ENCODE data around the gene SLC50A1. TPM values are rescaled to one million over a fixed set of nuclear protein-coding genes. Genes with fewer than 3 reads are reported as not detected.
A peak's percentile ranks its signal among the peaks of the same experiment; 100 is the strongest.

SLC50A1 gene
- total and polyA plus RNA-seq, 9 of the 15 experiments (the other 6 are each of a cell fraction or from before 2014, with no cell fraction given): 46.5 to 132 (median 91.9) TPM

DNA sequence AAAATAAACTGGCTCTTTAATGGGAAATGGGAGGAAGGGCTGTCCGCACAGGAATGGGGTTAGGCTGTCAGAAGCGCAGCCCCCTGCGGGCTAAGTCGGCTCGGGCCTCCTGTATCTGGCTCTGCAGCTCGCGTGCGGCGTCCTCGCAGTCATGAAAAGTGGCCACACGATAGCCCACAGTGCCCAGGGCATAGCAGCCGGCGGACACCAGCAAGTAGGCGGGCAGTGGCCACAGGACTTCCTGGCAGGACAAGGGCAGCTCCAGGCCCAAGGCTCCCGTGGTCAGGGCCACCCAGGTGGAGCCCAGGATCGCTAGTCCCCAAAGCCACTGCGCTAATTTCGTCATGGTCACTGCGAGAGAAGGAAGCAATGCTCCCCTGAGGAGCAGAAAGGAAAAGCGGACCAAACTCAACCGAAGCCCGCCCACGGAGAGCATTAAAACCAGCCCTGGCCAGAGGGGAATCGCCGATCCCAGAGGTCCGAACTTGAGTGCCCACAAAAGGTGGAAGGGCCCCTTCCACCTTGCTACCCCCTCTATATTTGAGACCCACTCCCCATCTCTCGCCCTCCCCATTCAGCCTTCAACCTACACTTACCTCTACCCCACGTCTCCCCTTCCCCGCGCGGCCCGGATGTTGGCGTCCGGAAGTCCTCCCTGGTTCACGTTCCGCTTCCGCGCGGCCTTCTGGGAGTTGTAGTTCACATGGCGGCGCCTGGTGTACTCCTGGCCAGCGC, 4.4 kb downstream of the SLC50A1 start, which contains the start of gene DPM3 (continued):
- TF ChIP-seq HLTF (IDR thresholded peaks at IDR 0.05) (no peak), ETV1 (tag; conservative IDR thresholded peaks at IDR 0.05; ENCODE audit: low read depth) (peak; percentile 56), YY1 (IDR thresholded peaks at IDR 0.05; ENCODE audit: borderline replicate concordance in 1 of 3, control insufficient read depth in 1 of 3, extremely low read depth in 1 of 3, insufficient read depth in 3 of 3, insufficient read length in 1 of 3, insufficient replicate concordance in 2 of 3, low read depth in 1 of 3, low read length in 2 of 3) (peak in 2 of 3 experiments; percentile 51 to 60), SP1 (CRISPR knock-in tag; IDR thresholded peaks at IDR 0.05) (peak; percentile 68), TBL1XR1 (IDR thresholded peaks at IDR 0.05; ENCODE audit: low read length in 2 of 2) (no peak), RBM25 (IDR thresholded peaks at IDR 0.05; ENCODE audit: low read depth, low read length, severe bottlenecking) (no peak), RHOXF2B (CRISPR knock-in tag; conservative IDR thresholded peaks at IDR 0.05) (no peak), EZH2 (IDR thresholded peaks at IDR 0.05; ENCODE audit: borderline replicate concordance, low read depth, low read length) (no peak), PHF8 (IDR thresholded peaks at IDR 0.05; ENCODE audit: borderline replicate concordance, low read length) (peak; percentile 81; the same call in 1 of the 2 replicates), HNRNPK (IDR thresholded peaks at IDR 0.05; ENCODE audit: low read depth, low read length, poor library complexity, severe bottlenecking) (no peak), TCFL5 (CRISPR knock-in tag; conservative IDR thresholded peaks at IDR 0.05) (no peak), ZKSCAN8 (CRISPR knock-in tag; IDR thresholded peaks at IDR 0.05) (no peak), ZBED1 (IDR thresholded peaks at IDR 0.05) (no peak), CAMTA2 (CRISPR knock-in tag; conservative IDR thresholded peaks at IDR 0.05) (no peak), THRAP3 (IDR thresholded peaks at IDR 0.05; ENCODE audit: borderline replicate concordance) (peak; percentile 66; the same call in 1 of the 2 replicates), RCOR1 (IDR thresholded peaks at IDR 0.05; ENCODE audit: borderline replicate concordance in 1 of 2, low read depth in 2 of 2, low read length in 2 of 2) (peak in 1 of 2 experiments; percentile 18; a peak in 1 of 4 replicates), ZNF134 (CRISPR knock-in tag; conservative IDR thresholded peaks at IDR 0.05) (0 out of 2 replicates have a peak, but pooled peaks have one; percentile 28)
- TF ChIP-seq, protein P1, sequence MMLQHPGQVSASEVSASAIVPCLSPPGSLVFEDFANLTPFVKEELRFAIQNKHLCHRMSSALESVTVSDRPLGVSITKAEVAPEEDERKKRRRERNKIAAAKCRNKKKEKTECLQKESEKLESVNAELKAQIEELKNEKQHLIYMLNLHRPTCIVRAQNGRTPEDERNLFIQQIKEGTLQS (IDR thresholded peaks at IDR 0.05): peak; percentile 60
- TF ChIP-seq, protein P1 (CRISPR knock-in tag; conservative IDR thresholded peaks at IDR 0.05): no peak
- TF ChIP-seq, protein P2, sequence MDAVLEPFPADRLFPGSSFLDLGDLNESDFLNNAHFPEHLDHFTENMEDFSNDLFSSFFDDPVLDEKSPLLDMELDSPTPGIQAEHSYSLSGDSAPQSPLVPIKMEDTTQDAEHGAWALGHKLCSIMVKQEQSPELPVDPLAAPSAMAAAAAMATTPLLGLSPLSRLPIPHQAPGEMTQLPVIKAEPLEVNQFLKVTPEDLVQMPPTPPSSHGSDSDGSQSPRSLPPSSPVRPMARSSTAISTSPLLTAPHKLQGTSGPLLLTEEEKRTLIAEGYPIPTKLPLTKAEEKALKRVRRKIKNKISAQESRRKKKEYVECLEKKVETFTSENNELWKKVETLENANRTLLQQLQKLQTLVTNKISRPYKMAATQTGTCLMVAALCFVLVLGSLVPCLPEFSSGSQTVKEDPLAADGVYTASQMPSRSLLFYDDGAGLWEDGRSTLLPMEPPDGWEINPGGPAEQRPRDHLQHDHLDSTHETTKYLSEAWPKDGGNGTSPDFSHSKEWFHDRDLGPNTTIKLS (IDR thresholded peaks at IDR 0.05; ENCODE audit: borderline replicate concordance, low read depth): peak; percentile 89
- TF ChIP-seq, protein P3, sequence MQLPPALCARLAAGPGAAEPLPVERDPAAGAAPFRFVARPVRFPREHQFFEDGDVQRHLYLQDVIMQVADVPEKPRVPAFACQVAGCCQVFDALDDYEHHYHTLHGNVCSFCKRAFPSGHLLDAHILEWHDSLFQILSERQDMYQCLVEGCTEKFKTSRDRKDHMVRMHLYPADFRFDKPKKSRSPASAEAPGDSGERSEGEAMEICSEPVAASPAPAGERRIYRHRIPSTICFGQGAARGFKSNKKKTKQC (CRISPR knock-in tag; IDR thresholded peaks at IDR 0.05): peak; percentile 73; the same call in 1 of the 2 replicates

All from K562 (cell line).